ENCODE results near the gene GALNS. TPM values are rescaled to one million over a fixed set of nuclear protein-coding genes. Genes with fewer than 3 reads are reported as not detected.

The GALNS gene
- total and polyA plus RNA-seq, 2 experiments from 2014 or later: 19.6 to 53.5 TPM

DNA sequence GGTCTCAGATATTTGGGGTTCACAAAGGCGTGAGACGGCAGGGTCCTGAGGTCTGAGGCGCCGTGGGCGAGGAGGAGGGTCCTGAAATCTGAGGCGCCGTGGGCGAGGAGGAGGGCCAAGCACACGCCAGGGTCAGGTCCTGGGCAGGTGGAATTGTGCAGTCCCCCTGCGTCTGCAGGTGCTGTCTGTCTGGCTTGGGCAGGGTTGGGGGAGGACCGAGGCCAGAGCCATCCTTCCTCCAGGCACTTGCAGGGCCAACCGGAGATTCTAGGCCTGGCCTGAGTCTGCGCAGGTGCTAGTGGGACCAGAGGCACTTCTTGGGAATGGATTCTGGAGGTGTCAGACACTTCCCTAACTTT is 42.6 kb downstream of the GALNS start:
- TF ChIP-seq EZH2 (IDR thresholded peaks at IDR 0.05; ENCODE audit: borderline replicate concordance): no peak
- no peak for TF ChIP-seq CTCF (IDR thresholded peaks at IDR 0.05; ENCODE audit: poor library complexity)
- no peak for TF ChIP-seq EZH2phosphoT487 (IDR thresholded peaks at IDR 0.05; ENCODE audit: low read depth, severe bottlenecking, unreplicated experiment)
- no peaks in the 10 kb centered on the region for H3K9me3 ChIP-seq (ENCODE audit: low read depth)
- peaks cover 6% of the 10 kb centered on the region for H4K20me1 ChIP-seq (ENCODE audit: insufficient read depth, poor library complexity, severe bottlenecking)
- H3K4me1 ChIP-seq (ENCODE audit: insufficient read depth): peaks cover 17% of the 10 kb centered on the region
- no peaks in the 10 kb centered on the region for H3K27me3 ChIP-seq
- no peaks in the 10 kb centered on the region for H3K9me2 ChIP-seq (replicated peaks; ENCODE audit: insufficient read depth)
- peaks cover 13% of the 10 kb centered on the region for H3K79me2 ChIP-seq
- H3K27ac ChIP-seq: no peak overlapping the region
- no peaks in the 10 kb centered on the region for H3K36me3 ChIP-seq (replicated peaks; ENCODE audit: insufficient read depth, low read depth)
- no peak overlapping the region for H3K4me3 ChIP-seq
- DNase-seq (ENCODE audit: low spot score): no peak
- no peak overlapping the region for H3K4me2 ChIP-seq
- H2AFZ ChIP-seq: no peak overlapping the region
- WGBS (ENCODE audit: low lambda C conversion rate, missing lambda C conversion rate): 90% methylated on average over 13 of the region's 13 CpGs

- peak overlapping the region; percentile 89 for H3K27ac ChIP-seq
- no peak for DNase-seq (ENCODE audit: low spot score)
- WGBS (ENCODE audit: low lambda C conversion rate, missing lambda C conversion rate): 87% methylated on average over 23 of the region's 26 CpGs
- H3K36me3 ChIP-seq (replicated peaks; ENCODE audit: insufficient read depth, low read depth): no peaks in the 10 kb centered on the region
- no peak overlapping the region for H3K4me3 ChIP-seq
- H3K4me1 ChIP-seq (ENCODE audit: insufficient read depth): peaks cover 17% of the 10 kb centered on the region
- peaks cover 13% of the 10 kb centered on the region for H3K79me2 ChIP-seq
- H2AFZ ChIP-seq: no peak overlapping the region
- no peaks in the 10 kb centered on the region for H3K27me3 ChIP-seq
- H3K9me2 ChIP-seq (replicated peaks; ENCODE audit: insufficient read depth): no peaks in the 10 kb centered on the region
- H4K20me1 ChIP-seq (ENCODE audit: insufficient read depth, poor library complexity, severe bottlenecking): peaks cover 6% of the 10 kb centered on the region
- H3K4me2 ChIP-seq: no peak overlapping the region
- no peak for TF ChIP-seq EZH2phosphoT487 (IDR thresholded peaks at IDR 0.05; ENCODE audit: low read depth, severe bottlenecking, unreplicated experiment)
- TF ChIP-seq CTCF (IDR thresholded peaks at IDR 0.05; ENCODE audit: poor library complexity): no peak
- TF ChIP-seq EZH2 (IDR thresholded peaks at IDR 0.05; ENCODE audit: borderline replicate concordance): no peak
- no peaks in the 10 kb centered on the region for H3K9me3 ChIP-seq (ENCODE audit: low read depth)
These were observed 43.2 kb downstream of the GALNS start for GRCh38 chr16:88813269-88814143.

- 49% methylated on average over 36 of the region's 37 CpGs for WGBS (ENCODE audit: low lambda C conversion rate, missing lambda C conversion rate)
- peak overlapping the region; percentile 89 for H3K27ac ChIP-seq
- H3K27me3 ChIP-seq: no peaks in the 10 kb centered on the region
- peak overlapping the region; percentile 62 for H2AFZ ChIP-seq
- H3K36me3 ChIP-seq (replicated peaks; ENCODE audit: insufficient read depth, low read depth): no peaks in the 10 kb centered on the region
- peaks cover 6% of the 10 kb centered on the region for H4K20me1 ChIP-seq (ENCODE audit: insufficient read depth, poor library complexity, severe bottlenecking)
- H3K4me2 ChIP-seq: peak overlapping the region; percentile 89
- H3K79me2 ChIP-seq: peaks cover 13% of the 10 kb centered on the region
- H3K4me1 ChIP-seq (ENCODE audit: insufficient read depth): peaks cover 17% of the 10 kb centered on the region
- H3K4me3 ChIP-seq: peak overlapping the region; percentile 43
- DNase-seq (ENCODE audit: low spot score): peak; percentile 52
- TF ChIP-seq CTCF (IDR thresholded peaks at IDR 0.05; ENCODE audit: poor library complexity) (no peak), EZH2 (IDR thresholded peaks at IDR 0.05; ENCODE audit: borderline replicate concordance) (no peak), EZH2phosphoT487 (IDR thresholded peaks at IDR 0.05; ENCODE audit: low read depth, severe bottlenecking, unreplicated experiment) (no peak)
- no peaks in the 10 kb centered on the region for H3K9me3 ChIP-seq (ENCODE audit: low read depth)
- no peaks in the 10 kb centered on the region for H3K9me2 ChIP-seq (replicated peaks; ENCODE audit: insufficient read depth)
These were observed 44.1 kb downstream of the GALNS start for GRCh38 chr16:88812513-88813268.
